GM19238 (cell line): ENCODE measurements around the gene FRMD3.

Source experiments
- DNase-seq: peaks from one replicate; pipeline ENCODE4 v3.0.0; 2011; ENCODE audit warnings: low spot score; ENCODE audit not compliant: insufficient read length

Gene FRMD3

DNA sequence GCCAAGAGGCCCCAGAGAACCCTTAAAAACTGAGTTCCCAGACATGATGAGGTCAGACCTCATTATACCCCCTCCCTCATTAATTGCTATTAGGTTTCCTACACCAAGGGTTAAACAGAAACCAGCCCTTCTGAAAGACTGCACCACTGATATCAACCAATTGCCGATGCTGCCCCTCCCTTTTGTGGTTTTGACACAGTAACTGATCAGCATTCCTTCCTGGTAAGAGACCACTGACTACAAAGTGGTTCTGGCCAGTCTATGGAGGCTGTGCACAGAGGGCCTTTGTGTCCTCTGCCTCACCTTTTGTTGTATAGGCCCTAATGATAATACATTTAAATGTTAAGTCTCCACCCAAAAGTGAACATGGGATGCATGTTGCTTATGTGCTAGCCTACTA is 201.5 kb downstream of the FRMD3 start:
- DNase-seq: no peak

DNA sequence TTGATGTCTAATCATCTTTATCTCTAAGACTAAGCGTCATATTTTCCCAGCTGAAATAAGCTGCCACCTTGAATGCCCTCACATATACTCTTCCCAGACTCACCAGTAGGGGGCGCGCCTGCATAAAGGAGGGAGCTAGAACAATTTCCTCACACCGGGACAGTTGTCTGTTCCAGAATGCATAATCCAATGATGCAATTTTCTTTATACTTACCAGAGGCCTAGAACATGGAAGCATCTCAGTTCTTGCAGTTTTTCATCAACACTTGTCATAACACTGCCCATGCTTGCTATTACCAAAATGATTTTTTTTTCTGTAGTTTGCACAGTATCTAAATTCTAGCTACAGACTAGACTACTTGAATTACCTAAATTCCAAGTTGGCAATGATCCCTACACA is 203.9 kb downstream of the FRMD3 start:
- peak; percentile 14 for DNase-seq

DNA sequence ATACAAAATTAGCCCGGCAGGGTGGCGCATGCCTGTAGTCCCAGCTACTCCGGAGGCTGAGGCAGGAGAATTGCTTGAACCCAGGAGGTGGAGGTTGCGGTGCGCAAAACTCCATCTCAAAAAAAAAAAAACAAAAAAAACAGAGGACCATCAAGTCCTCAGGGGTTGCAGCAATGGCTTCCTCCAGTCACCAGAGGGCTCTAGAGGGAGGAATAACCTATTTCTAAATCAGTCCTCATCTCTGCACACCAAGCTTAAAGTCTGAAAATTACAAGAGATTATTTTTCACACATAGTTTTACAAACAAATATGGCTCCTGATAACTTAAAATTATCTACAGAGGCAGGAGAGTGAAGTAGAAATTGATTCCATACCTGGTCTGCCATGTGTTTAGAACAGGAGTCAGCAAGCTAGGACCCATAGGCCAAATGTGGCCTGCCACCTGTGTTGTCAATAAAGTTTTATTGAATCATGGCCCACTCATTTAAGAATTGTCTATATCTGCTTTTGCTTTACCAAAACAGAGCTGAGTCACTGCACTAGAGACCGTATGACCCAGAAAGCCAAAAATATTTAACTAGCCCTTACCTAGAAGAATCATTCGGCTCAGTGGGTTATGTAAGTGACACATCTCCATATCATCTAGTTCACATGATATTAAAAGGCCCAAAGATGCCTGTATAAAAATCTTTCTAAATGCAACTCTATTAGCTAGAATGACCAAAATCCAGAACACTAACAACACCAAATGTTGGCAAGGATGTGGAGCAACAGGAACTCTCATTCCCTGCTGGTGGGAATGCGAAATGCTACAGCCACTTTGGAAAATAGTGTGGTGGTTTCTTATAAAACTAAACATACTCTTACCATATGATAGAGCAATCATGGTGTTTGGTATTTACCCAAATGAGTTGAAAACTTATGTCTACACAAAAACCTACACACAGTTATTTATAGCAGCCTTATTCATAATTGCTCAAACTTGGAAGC is 207.7 kb downstream of the FRMD3 start:
- no peak for DNase-seq

DNA sequence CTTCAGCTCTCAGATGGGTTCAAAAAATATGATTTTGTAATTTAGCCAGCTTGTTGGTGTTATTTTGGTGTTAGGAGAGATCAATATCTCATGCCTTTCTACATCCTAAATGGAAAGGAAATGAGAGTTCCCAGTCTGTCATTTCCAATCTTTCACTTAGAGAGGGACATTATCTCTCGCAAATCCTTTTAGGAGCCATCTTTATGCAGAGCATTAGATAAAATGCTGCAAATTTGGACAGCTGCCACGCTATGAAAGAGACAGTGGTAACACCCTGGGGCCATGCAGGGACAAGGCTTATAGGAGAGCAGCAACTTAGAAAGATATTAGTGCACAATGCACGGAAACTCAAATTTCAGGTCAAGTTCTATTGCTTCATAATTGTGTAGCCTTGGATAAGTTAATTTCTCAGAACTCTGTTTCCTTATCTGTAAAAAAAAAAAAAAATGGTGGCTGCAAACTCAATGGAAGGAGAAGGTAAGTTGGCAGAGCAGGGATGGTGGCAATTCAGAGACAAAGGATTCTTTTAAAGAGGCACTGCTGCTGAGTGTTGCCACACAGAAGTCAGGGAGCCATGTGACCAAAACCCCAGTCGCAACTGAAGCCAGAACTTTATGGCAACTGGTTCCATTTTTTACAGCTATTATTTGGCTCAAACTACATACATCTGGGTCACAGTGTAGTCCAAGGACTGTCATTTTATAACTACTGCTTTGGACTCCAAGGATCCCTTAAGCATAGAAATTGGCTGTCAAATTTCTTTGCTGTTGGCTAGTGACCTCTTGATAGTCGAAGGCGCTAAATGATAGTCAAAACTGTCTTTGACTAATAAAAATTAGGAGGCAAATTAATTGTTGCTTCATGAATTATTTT is 210.2 kb downstream of the FRMD3 start:
- DNase-seq: no peak

DNA sequence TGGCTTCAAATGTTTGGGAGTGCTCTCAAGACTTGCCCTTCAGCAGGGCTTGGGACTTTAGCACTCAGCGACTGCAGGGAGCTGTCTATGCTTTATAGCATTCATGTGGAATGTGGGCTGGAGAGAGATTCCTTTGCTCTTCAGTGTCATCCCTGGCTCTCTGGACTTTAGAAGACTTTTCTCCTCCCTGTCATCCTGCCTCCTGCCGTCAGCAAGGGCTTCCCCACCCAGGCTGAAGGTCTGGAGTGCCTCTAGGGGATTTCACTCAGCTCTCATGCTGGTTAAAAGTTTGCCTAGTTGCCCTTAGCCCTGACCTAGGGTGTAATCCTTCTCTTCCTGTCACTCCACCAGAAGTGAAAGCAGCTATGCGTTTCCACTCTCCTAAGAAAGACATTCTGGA is 210.9 kb downstream of the FRMD3 start:
- DNase-seq: no peak

DNA sequence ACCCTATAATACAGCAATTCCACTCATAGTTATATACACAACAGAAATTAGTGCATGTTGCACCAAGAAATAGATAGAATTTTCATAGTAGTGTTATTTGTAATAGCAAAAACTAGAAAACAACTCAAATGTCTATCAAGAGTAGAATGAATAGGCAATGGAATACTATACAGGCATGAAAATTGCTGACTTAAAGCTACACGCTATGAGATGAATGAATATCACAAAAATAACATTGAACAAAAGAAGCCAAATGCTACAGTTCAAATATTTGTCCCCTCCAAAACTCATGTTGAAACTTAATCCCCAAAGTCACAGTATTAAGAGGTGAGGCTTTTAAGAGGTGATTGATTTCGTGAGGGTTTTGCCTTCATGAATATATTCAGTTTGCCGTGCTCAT is 215.1 kb downstream of the FRMD3 start:
- no peak for DNase-seq

DNA sequence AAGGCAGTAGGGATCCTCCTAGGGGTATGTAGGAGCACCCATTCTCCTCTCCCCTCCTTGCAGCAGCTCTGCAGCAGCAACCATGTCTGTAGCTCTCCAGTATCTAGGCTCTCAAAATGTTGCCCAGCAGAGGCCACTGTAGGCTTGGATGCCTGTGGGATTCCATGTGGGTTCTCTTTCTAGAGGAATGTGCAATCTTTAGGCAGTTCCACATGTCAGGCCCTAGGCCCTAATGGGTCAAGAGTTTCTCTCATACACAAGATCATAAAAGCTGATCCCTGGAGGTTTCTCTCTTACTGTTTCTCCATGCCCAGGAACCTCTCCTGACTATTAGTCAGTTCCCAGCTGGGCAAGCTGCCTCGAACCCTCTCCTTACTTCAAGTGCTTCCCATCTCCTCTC is 215.8 kb downstream of the FRMD3 start:
- no peak for DNase-seq

DNA sequence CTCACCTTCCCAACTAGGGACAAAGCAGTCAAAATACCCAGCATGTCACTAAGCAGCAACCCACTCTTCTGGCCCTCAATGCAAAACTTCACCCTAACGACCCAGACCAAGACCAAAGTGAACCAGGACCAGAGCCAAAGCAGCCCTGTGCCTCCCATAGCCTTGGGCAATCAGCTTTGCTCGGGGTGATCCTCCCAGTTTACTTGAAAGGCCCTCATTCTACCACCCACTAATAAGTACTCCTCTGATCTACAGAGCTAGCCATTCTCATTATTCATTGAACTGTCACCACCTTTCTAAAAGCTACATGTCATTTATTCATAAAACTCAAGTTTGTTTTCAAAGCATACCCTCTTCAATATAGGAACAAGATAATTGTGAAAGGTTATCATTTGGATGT is 221.0 kb downstream of the FRMD3 start:
- DNase-seq: no peak

DNA sequence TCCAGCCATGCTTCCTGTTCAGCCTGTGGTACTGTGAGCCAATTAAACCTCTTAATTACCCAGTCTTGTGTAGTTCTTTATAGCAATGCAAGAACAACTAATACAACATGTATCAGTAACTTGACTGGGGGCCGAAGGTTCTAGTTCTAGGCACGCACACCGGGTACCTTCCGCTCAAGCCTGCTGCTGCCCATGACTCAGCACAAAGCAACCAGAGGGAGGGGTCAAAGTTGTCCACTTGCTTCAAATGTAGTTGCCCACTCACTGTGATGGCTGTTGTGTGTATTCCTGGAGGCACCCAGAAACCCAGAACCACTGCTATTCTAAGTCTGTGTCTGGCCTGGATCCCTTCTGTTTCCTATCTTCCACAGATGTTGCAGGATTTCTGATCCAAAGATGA is 222.6 kb downstream of the FRMD3 start:
- no peak for DNase-seq

DNA sequence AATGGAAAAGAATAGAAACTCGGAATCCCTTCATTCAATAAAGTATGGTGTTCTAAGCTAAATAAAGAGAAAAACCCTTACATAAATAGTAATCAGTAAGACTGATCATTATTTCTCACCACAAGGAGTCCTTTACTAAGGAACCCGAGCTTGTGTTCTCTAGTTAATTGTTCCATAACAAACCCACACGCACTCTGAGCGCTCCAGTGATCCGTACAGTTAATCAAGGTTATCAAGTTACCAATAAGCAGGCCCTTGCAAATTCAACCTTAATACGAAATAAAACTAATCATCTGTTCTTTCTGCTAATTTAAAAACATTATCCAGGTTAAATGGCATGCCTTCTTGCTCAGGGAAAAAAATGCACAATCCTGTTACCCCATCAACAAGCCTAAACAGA is 224.4 kb downstream of the FRMD3 start:
- DNase-seq: no peak

DNA sequence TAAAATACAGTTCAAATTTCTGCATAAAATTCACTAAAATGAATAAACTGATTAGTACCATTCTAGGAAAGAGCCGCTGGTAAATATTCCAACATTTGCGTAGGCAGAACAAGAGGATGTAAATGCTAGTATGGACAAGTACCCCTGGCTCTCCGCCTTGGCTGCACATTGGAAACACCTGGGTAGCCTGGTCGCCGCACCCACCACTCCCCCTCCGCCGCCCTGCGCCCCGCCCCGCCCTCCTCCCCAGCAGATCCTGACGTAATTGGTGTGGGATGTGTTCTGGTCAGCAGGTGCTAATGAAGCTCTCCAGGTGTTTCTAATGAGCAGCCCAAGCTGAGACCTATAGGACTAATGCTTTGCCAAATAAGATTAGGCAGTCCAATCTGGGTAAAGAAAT is 225.7 kb downstream of the FRMD3 start:
- no peak for DNase-seq

DNA sequence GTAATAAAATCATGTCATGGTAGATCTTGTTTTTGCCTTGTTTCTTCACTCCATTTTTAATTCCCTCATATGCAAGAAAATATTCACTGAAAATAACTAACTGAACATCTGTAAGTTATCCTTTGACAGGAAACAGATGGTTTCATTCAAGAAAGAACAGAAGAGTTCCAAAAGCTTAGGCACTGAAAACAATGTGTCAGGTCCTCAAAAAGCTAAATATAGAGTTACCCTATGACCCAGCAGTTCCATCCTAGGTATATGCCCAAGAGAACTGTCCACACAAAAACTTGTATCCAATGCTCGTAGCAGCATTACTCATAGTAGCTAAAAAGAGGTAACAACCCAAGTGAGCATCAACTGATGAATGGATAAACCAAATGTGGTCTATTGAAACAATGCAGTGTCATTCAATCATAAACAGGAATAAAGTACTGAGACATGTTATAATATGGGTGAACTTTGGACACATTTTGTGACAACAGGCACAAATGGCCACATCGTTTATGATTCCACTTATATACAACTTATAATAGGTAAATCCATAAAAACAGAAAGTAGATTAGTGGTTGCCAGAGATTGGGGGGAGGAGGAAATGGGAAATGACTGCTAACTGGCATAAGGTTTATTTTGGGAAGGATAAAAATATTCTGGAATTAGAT is 231.0 kb downstream of the FRMD3 start:
- DNase-seq: no peak

DNA sequence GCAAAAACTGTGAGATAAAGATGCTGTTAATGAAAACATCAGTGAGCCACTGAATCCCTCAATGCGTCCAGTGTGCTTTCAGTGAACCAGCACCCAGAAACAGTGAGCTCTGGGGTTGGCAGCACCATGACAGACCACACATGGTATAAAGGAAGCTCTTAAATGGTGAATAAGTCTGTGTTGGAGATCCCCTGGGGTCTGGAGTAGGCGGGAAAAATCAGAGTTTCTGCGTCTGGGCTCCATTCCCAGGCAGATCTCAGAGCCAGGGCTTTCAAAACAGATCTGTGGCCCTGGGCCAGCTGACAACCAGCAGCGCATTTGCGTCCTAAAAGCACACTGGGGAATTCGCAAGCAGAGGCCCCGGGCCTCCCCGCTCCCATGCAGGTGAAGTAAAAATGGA is 233.5 kb downstream of the FRMD3 start:
- no peak for DNase-seq

DNA sequence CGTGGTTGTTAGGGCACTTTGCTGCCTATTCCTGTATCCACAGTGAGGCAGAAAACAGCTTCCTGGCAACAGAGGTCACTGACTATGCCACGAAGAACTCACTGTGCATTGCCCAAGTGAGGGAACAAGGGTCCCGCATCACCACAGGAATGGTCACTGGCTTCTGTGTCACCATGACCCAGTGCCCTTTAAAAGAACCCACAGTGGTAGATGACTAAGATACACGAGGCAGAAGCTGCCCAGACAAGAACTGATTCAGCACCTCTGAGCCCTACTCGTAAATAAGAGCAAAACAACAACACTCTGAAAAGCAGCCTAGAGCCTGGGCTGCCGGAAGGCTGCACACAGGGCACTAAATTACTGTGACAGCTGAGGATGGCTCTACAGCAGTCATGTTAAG is 238.6 kb downstream of the FRMD3 start:
- DNase-seq: no peak

DNA sequence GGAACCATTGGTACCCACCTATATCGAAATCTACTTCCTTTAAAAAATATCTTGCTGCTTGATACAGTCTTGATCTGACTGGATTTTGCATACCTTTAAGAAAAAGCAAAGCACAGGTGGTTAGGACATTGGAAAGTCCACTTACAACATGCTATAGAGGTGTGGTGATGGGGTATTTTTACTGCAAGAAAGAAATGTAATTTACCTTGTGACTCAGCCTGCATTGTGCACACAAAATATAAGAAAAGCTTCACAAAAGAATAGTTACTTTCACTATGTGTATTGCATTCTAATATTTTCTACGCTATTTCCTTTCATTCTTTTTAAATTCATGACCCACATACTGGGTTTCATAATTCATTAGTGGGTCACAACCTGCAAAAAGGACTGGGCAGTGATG is 239.1 kb downstream of the FRMD3 start:
- DNase-seq: no peak

DNA sequence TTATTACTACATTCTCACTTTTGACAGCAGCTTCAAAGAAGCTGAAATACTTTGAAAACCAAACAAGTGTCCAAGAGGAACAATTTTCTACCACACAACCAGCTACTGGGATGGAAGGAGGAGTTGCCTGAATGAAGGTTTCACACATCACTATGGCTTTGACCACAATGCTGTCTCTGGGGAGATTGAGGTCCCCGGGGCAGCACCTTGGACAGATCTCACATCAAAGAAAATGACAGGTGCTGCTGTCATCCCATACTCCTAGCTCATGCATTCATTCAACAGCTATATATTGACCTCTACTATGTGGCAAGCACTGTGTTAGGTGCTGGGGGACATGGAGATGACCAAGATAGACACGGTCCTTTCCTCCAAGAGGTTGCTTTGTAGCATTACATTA is 242.1 kb downstream of the FRMD3 start:
- DNase-seq: no peak

DNA sequence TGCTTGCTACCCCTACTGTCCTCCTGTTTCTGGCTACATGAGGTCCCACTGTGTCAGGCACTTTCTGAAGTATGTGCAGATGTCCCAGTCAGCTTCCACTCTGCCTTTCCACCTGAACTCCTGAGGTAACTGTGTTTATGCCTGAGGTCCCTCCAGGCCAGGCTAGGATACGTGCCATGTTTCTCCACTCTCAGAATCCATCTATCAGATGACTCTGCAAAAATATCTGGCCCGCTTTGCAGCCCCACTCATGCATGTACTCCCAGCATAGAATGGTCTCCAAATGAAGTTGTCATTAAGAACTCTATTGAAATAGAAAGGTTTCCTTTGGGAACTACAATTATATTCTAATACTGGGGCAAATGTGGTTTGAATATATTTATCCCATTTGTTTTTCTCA is 243.4 kb downstream of the FRMD3 start:
- DNase-seq: no peak

DNA sequence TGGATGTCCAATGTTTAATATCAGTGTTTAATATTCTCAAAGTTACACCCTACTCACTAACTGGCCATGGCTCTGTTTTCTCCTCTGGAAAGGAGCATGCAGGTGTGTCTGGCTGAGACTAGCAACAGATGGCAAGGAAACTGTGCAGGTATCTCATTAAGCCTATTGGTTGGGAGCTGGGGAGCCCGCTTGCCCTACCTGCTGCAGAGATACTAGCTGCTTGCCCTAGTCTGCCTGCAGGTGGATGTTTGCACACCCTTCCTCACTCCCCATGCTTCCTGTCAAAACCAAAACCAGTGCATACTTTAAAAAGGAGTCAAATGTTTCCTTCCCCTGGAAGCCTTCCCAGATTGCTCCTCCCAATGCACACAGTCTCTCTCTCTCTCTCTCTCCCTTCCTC is 247.0 kb downstream of the FRMD3 start:
- DNase-seq: no peak

DNA sequence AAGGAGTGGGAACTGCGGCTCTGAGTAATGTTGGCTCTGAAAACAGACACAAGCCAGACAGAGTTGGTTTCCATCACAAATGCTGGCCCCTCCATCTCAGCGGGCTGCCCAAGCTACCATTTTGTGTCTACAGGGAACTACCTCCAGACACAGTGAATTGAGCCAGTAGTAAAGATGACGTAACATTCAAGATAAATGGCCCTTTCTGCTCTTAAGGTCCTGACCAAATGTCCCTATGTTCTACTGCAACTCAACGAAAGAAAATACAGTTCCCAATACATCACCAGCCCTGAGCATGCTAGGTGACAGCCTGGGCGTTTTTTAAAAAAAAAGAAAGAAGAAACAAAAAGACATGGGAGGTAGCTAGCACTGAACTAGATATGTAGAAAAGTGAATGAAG is 247.5 kb downstream of the FRMD3 start:
- DNase-seq: no peak

DNA sequence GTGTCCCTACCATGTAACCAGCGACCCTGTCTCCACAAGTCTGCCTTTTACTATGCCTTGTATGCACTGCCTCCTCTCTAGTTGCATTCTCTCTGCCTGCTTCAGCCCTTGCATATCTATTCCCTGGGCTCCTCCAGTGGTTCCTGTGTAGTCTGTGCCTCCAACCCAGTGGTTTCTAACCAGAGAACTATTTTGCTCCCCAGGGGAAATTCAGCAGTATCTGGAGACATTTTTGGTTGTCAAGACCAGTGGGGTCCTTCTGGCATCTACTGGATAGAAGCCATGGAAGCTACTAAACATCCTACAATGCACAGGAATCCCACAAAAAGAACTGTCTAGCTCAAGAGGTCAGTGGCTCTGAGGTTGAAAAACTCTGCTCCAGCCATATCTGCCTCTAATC is 251.2 kb downstream of the FRMD3 start:
- DNase-seq: no peak

DNA sequence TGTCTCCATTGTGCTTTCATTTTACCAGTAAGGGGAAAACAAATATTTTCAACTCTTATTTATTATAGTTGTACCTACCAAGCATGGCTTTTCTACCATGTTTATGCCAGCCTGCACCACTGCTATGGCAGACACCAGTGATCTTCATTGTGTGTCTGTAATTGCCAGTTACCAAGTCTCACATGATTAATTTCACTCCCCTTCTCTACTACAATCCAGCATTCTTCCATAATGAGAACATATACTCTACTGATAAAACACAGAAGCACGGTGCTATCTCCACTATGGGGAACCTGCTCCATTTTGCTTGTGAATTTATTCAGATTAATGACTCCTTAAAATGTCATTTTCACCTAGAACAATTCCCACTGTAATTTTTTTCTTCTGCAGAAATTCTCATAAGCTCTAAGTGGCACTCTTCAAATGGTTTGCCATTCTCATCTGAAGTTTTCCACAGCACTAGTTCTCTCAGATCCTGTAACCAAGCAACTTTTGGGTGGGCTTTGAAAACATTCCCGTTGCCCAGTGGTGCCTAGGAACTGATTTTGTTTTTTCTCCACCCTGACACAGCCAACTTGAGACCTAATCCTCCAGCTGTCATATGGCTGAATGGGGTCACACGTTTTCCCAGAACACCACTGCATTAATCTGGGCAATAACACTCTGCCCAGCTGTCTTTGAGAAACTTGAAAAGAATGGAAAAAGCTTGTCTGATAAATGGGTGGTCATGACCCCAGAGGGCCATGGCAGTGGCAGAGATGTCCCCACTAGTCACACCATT is 252.6 kb downstream of the FRMD3 start:
- no peak for DNase-seq
